ENCODE results near the gene DLGAP4. TPM values are rescaled to one million over a fixed set of nuclear protein-coding genes. Genes with fewer than 3 reads are reported as not detected.

Gene DLGAP4
- total and polyA plus RNA-seq, 2 of the 13 experiments (the other 11 are each of a cell fraction or from before 2014, with no cell fraction given) = 15.2 to 26.7 TPM

DNA sequence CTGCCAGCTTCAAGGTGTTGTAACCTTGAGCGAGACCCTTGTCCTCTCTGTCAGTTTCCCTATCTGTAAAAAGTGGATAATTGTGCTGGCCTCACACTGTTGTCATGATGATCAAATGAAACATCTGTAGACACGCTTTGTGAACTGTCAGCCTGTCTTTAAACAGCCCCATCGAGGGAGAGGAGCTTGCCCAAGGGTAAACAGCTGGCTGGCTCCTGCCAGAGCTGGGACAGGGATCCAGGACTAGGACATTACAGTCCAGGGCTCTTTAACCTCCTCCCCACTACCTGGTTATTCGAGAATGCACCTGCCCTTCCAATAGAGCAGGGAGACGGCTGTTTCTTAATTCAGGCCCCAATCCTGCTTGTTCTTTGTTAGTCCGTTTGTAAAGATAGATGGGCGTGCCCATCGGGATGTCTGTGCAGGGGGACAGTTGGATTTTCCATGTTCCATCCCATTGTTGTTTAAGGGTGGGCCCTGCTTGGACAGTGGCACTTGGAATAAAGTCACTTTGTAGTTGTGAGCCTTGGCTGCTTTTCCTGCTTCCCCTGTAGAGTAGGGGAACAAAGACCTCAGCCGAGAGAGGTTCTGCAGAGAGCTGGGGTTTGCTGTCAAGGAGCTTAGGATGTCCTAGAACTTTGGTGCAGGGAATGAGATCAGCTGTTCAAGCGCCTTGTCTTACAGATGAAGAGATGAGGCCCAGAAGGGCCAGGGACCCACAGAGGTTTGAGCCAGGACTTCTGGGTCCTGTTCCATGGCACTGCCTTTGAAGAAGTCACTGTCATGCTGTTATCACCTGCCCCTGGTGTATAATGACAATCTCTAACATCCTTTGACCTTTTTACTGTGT is 157.3 kb downstream of the DLGAP4 start (continued):
- no peak for TF ChIP-seq ZNF468 (CRISPR knock-in tag; IDR thresholded peaks at IDR 0.05)
- TF ChIP-seq, protein P1, sequence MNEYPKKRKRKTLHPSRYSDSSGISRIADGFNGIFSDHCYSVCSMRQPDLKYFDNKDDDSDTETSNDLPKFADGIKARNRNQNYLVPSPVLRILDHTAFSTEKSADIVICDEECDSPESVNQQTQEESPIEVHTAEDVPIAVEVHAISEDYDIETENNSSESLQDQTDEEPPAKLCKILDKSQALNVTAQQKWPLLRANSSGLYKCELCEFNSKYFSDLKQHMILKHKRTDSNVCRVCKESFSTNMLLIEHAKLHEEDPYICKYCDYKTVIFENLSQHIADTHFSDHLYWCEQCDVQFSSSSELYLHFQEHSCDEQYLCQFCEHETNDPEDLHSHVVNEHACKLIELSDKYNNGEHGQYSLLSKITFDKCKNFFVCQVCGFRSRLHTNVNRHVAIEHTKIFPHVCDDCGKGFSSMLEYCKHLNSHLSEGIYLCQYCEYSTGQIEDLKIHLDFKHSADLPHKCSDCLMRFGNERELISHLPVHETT (CRISPR knock-in tag; conservative IDR thresholded peaks at IDR 0.05) = 0 out of 2 replicates have a peak, but pooled peaks have one; percentile 43
- TF ChIP-seq CTCF (CRISPR knock-in tag; IDR thresholded peaks at IDR 0.05) = no peak
- TF ChIP-seq ZNF567 (CRISPR knock-in tag; IDR thresholded peaks at IDR 0.05; ENCODE audit: borderline replicate concordance) = no peak
- no peak for TF ChIP-seq RFX5 (IDR thresholded peaks at IDR 0.05; ENCODE audit: low read depth, low read length)
- no peak for TF ChIP-seq ZNF460 (CRISPR knock-in tag; IDR thresholded peaks at IDR 0.05; ENCODE audit: borderline replicate concordance)
- TF ChIP-seq TBX2 (CRISPR knock-in tag; IDR thresholded peaks at IDR 0.05; ENCODE audit: borderline replicate concordance) = no peak
- TF ChIP-seq, protein P2, sequence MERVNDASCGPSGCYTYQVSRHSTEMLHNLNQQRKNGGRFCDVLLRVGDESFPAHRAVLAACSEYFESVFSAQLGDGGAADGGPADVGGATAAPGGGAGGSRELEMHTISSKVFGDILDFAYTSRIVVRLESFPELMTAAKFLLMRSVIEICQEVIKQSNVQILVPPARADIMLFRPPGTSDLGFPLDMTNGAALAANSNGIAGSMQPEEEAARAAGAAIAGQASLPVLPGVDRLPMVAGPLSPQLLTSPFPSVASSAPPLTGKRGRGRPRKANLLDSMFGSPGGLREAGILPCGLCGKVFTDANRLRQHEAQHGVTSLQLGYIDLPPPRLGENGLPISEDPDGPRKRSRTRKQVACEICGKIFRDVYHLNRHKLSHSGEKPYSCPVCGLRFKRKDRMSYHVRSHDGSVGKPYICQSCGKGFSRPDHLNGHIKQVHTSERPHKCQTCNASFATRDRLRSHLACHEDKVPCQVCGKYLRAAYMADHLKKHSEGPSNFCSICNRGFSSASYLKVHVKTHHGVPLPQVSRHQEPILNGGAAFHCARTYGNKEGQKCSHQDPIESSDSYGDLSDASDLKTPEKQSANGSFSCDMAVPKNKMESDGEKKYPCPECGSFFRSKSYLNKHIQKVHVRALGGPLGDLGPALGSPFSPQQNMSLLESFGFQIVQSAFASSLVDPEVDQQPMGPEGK (CRISPR knock-in tag; IDR thresholded peaks at IDR 0.05) = peak; percentile 6; the same call in 1 of the 2 replicates
- TF ChIP-seq SIN3A (IDR thresholded peaks at IDR 0.05; ENCODE audit: borderline replicate concordance, low read depth, low read length) = peak; percentile 13; the same call in 1 of the 2 replicates
- TF ChIP-seq SIN3B (IDR thresholded peaks at IDR 0.05; ENCODE audit: low read length) = 0 out of 2 replicates have a peak, but pooled peaks have one; percentile 19
- TF ChIP-seq ZNF232 (CRISPR knock-in tag; IDR thresholded peaks at IDR 0.05; ENCODE audit: borderline replicate concordance) = no peak
- TF ChIP-seq ISX (CRISPR knock-in tag; conservative IDR thresholded peaks at IDR 0.05) = no peak
- no peak for TF ChIP-seq ATF2 (CRISPR knock-in tag; IDR thresholded peaks at IDR 0.05)
- TF ChIP-seq MTA3 (CRISPR knock-in tag; IDR thresholded peaks at IDR 0.05) = no peak
- no peak for TF ChIP-seq NCOR1 (IDR thresholded peaks at IDR 0.05; ENCODE audit: borderline replicate concordance, low read length)
- no peak for TF ChIP-seq NAIF1 (CRISPR knock-in tag; IDR thresholded peaks at IDR 0.05; ENCODE audit: borderline replicate concordance)
- TF ChIP-seq ATAD3A (CRISPR knock-in tag; IDR thresholded peaks at IDR 0.05) = no peak
- no peak for TF ChIP-seq SRY (CRISPR knock-in tag; IDR thresholded peaks at IDR 0.05)
- no peak for TF ChIP-seq MAZ (IDR thresholded peaks at IDR 0.05; ENCODE audit: borderline replicate concordance, low read depth, low read length)
- TF ChIP-seq MAZ (CRISPR knock-in tag; IDR thresholded peaks at IDR 0.05; ENCODE audit: low read depth) = no peak
- TF ChIP-seq RNF2 (conservative IDR thresholded peaks at IDR 0.05; ENCODE audit: low read depth) = no peak
- no peak for TF ChIP-seq PAX8 (CRISPR knock-in tag; IDR thresholded peaks at IDR 0.05; ENCODE audit: borderline replicate concordance)
- TF ChIP-seq FOXJ3 (CRISPR knock-in tag; IDR thresholded peaks at IDR 0.05; ENCODE audit: borderline replicate concordance) = no peak
- no peak for TF ChIP-seq ZNF331 (CRISPR knock-in tag; IDR thresholded peaks at IDR 0.05)

All from HepG2 (cell line).